ENCODE data around the gene RIPPLY2.

Gene RIPPLY2

GRCh38 chr6:83905648-83906047, 52.5 kb downstream of the RIPPLY2 start:
- no peak for DNase-seq (ENCODE audit: low read depth)
